GM12873 (cell line): ENCODE data around the gene NYNRIN.

Experiments
- TF ChIP-seq, protein P1 (sequence below): IDR thresholded peaks from 2 replicates; pipeline ENCODE4 v1.5.1; 2012; ENCODE audit warnings: low read depth, mild to moderate bottlenecking, moderate library complexity, low read length, control low read depth; ENCODE audit not compliant: insufficient read depth; ENCODE audit errors: missing control alignments

Gene NYNRIN

GRCh38 chr14:24465368-24465767, 66.6 kb downstream of the NYNRIN start:
- TF ChIP-seq, protein P1, sequence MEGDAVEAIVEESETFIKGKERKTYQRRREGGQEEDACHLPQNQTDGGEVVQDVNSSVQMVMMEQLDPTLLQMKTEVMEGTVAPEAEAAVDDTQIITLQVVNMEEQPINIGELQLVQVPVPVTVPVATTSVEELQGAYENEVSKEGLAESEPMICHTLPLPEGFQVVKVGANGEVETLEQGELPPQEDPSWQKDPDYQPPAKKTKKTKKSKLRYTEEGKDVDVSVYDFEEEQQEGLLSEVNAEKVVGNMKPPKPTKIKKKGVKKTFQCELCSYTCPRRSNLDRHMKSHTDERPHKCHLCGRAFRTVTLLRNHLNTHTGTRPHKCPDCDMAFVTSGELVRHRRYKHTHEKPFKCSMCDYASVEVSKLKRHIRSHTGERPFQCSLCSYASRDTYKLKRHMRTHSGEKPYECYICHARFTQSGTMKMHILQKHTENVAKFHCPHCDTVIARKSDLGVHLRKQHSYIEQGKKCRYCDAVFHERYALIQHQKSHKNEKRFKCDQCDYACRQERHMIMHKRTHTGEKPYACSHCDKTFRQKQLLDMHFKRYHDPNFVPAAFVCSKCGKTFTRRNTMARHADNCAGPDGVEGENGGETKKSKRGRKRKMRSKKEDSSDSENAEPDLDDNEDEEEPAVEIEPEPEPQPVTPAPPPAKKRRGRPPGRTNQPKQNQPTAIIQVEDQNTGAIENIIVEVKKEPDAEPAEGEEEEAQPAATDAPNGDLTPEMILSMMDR, result no peak

DNA sequence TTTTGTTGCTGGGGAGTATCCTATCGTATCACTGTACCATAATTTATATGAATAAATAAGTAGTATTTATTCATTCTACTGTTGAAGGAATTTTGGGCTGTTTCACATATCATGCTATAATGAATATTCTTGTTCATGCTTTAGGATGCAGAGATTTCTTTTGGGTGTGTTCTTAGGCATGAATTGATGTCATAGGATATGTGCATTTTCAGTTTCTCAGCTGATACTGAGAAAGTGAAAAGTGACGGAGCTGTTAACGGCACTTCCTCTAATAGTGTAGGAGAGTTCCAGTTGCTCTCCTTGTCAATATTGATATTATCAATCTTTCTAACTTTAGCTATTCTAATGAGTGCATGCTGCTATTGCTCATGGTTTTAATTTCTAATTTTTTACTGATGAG, 67.0 kb downstream of the NYNRIN start:
- TF ChIP-seq, protein P1, result no peak
